CMK (cell line): ENCODE data around the gene TSPAN9.

ENCODE experiments used
- DNase-seq: peaks from one replicate; pipeline ENCODE4 v3.0.0-alpha.2; 2010; ENCODE audit warnings: low read depth

The TSPAN9 gene

DNA sequence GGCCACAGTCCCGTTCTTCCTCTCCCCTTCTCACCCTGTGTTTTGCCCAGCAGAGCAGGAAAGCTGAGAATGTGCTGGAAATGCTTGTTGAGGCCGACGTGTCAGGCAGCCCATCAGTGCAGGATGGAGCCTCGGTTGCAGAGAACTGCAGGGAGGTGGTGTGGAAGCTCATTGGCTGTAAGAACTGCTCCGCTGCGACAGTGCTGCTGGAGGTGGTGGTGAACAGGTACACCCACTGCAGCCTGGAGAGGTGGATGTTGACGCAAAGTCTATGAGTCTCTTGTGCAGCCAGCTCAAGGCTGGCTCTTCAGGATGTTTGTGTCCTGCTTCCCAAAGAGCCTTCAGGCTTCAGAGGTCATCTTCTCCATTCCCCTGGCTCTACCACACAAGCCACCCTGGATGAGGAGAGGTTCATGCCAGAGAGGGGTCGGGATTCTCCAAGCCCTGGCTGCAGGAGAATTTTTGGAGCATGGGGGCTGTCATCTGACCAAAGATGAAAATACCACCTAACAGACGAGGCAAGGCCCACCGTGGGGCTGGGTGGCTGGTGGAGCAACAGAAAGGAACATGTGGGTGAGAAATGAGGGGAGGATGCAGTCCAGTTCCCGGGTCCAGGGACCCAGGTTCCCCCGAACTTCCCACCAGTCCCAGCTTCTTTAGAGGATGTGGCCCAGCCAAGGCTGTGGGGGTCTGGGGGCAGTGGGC, 239.7 kb downstream of the TSPAN9 start:
- no peak for DNase-seq

- DNase-seq: no peak
Observed at GRCh38 chr12:3317481-3317815, 240.3 kb downstream of the TSPAN9 start.

DNA sequence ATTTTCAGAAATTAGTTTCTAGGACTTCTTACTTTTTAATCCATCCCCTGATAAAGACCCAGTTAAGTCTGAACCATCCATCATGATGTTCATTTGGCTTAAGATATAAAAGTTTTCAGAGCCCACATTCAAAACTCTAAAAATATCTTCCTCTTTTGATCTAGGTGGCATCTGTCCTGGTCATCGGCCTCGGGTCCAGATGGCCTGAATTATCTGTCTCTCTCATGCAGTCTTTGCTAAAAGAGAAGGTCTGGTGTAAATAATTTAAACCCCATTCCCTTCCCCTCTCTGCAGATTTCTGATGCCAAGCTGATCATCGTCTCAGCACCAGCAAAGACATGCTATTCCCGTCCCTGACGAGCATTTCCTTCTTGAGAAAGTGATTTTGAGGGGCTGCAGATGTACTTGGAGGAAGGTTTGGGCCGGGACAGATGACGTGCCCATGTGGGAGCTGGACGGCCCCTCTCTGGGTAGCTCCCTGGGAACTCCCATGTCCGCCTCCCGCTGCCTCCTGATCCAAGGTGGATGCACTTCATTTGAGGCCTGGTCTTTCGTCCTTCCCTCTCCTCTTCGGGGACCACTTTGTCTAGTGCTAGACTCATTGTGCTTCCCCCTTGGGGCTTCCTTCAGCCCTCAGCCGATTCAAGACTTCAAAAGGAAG, 240.8 kb downstream of the TSPAN9 start:
- DNase-seq: no peak

DNA sequence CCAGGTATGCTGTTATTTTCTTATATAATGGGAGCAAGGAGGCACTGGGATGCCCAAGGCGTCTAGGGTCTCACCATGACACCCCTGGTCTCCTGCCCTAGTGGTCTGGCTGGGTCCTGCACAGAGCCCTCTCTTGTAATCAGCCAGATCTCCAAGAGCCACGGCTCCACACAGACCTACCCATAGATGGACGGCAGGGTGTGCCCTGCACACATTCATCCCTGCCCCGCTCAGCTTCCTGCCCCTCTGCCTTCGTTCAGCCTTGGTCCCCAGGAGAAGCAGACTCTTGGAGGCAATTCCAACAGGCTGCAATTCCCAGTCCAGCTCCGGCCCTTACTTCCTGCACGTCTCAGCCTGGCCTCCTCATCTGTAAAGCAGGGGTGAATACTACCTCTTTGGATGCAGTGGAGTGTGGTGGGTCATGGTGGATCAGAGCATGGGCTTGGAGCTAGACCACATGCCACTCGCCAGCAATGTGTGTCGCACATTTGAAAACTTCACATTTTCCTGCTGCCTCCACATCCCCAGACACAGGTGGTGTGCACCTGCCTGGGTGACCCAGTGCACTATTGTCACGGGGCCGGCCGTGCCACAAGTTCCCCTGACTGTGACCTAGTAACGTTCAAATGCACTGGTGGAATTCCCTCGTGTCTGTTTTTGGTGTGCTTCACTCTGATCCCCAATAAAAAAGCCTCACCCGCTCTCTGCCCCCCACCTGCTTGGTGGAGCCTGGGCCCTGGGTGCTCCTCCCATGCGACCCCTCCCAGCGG, 242.7 kb downstream of the TSPAN9 start:
- DNase-seq: no peak

- DNase-seq: no peak
Observed at GRCh38 chr12:3320881-3321509, 243.8 kb downstream of the TSPAN9 start.

DNA sequence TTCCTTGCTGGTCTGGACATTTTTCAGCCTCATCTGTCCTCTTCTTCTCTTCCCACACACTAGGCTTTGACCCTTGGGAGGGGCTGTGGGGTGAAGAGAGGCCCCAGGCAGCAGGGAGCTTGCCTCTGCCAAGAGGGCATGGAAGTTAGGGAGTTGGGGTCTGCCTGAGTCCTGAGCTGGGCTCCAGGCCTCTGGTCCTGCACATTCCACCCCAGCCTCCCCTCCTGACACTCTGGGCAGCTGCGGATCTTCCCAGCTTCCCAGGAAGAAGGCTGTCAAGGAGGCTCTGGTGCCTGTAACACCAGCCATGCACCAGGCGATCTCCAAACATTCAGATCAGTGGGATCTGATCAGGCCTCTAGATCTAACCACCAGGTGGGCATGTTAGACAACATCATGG, 244.7 kb downstream of the TSPAN9 start:
- no peak for DNase-seq

GRCh38 chr12:3323002-3323685, 246.0 kb downstream of the TSPAN9 start:
- no peak for DNase-seq

GRCh38 chr12:3325736-3326135, 248.6 kb downstream of the TSPAN9 start:
- DNase-seq: no peak

GRCh38 chr12:3326156-3326849, 249.1 kb downstream of the TSPAN9 start:
- DNase-seq: no peak

- no peak for DNase-seq
Observed at GRCh38 chr12:3326850-3327780, 249.9 kb downstream of the TSPAN9 start.

GRCh38 chr12:3328081-3328480, 250.9 kb downstream of the TSPAN9 start:
- DNase-seq: no peak

DNA sequence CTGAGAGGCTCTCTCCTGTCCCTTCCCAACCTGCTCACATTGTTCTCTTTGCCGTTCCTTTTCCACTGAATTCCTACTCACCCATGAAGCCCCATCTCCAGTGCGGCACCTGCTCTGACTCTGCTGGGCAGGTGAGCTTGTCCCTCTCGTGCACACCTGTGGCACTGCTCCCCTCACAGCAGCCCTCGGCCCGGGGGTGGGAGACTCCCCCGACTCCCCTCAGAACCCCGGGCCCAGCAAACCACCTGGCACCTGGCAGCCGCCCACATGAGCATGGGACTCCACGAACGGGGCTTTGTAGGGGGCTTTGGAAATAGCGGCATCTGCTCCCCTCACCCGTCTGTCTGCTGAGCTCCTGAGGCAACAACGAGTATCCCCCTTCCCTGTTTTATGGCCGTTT, 251.4 kb downstream of the TSPAN9 start:
- no peak for DNase-seq

GRCh38 chr12:3329361-3329760, 252.2 kb downstream of the TSPAN9 start:
- DNase-seq: no peak

GRCh38 chr12:3330976-3331510, 253.9 kb downstream of the TSPAN9 start:
- DNase-seq: no peak

GRCh38 chr12:3332188-3332587, 255.0 kb downstream of the TSPAN9 start:
- DNase-seq: no peak

DNA sequence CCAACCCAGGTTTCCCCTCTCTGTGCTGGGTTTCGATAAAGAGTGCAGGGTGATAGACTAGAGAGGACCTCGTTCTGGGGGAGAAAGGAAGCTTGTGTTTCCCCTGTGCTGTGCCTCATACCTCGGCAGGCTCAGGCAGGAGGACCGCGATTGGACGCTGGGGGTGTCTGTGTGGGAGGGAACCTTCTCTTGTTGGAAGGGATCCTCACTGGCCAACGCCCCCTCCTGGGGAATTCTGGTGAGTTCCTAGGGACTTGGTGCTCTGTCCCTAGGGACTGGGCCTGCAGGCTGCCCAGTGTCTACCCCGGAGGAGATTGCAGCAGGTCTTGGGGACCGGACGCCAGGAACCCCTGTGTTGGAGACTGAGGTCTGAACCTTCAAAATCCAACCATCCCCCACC, 256.4 kb downstream of the TSPAN9 start:
- no peak for DNase-seq

- DNase-seq: no peak
Observed at GRCh38 chr12:3333991-3334391, 256.8 kb downstream of the TSPAN9 start.

- no peak for DNase-seq
Observed at GRCh38 chr12:3335078-3335487, 257.9 kb downstream of the TSPAN9 start.
